Rectal smooth muscle tissue (tissue), 1 donor: Measurements from ENCODE around the gene KNOP1.

Experiments
- H3K27ac ChIP-seq: one replicate; pipeline ENCODE4 v1.7.0; 2013; ENCODE audit warnings: low read depth, low read length, inconsistent platforms
- H3K27me3 ChIP-seq: one replicate; pipeline ENCODE4 v1.7.0; 2013; ENCODE audit warnings: low read length; ENCODE audit not compliant: control insufficient read depth, insufficient read depth
- H3K36me3 ChIP-seq: one replicate; pipeline ENCODE4 v1.7.0; 2013; ENCODE audit warnings: low read length; ENCODE audit not compliant: control insufficient read depth, insufficient read depth
- H3K4me1 ChIP-seq: one replicate; pipeline ENCODE4 v1.7.0; 2013; ENCODE audit warnings: low read length; ENCODE audit not compliant: control insufficient read depth, insufficient read depth
- H3K4me3 ChIP-seq: one replicate; pipeline ENCODE4 v1.7.0; 2013; ENCODE audit warnings: low read length
- H3K9ac ChIP-seq: one replicate; pipeline ENCODE4 v1.7.0; 2013; ENCODE audit warnings: low read length

The KNOP1 gene

DNA sequence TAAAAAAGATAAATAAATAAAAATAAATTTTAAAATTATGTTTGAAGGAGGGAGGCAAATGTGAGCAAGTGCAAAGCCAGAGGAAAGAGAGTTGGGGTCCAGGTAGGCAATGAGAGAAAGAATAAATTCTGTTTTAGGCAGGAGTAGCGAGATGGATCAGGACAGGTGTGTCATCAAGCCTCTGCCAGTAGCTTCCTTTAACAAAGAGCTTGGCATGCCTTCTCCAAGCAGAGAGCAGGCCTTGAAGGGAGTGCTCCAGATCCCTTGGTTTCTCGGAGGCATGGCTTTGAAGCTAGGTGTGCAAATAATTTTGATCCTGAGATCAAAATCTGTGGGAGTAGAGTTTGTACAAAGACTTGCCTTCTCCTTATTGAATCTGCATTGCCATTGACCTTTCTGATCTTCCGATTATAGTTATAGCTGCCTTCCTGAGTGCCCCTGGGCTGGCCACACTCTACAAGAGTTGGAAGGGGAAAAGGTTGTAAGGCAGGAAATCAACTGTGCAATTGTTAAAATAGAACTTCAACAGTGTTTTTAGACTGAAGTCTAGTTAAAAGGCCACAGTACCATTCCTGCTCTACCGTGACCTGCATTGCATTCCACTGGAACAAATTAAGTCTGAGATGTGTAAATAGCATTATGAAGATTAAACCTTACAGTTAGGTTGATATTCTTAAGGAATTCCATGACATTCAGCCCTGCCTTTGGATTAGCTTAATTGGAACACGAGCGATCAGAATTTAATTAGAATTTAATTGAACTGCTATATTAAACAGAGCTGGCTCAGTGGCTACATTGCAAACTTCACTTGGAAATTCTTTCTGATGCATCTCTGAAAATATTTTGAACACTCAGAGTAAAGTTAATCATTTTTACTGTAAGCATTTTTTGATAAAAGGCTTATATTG lies 33.7 kb upstream of the KNOP1 start:
- H3K4me1 ChIP-seq = no peaks in the 10 kb centered on the region
- no peaks in the 10 kb centered on the region for H3K36me3 ChIP-seq
- H3K27me3 ChIP-seq = no peaks in the 10 kb centered on the region
- no peak overlapping the region for H3K4me3 ChIP-seq
- no peak overlapping the region for H3K27ac ChIP-seq
- H3K9ac ChIP-seq = no peak overlapping the region

DNA sequence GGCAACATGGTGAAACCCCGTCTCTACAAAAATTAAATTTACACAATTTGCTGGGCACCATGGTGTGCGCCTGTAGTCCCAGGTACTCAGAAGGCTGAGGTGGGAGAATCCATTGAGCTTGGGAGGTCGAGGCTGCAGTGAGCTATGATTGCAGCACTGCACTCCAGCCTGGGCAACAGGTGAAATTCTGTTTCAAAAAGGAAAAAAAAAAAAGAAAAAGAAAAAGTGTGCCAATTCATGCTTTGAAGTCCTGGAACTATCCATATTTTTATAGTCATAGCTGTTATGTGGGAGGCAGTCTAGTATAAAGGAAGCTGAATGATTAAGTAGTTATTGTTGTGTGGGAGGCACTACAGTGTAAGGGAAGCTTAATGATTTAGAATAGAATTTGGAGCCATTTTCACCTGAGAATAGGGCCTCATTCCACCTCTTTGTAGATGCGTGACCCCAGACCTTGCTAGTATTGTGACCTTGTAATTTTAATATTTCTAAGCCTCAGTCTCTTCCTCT lies 31.6 kb upstream of the KNOP1 start:
- Histone ChIP-seq H3K4me3 (no peak overlapping the region), H3K4me1 (no peaks in the 10 kb centered on the region), H3K27ac (no peak overlapping the region), H3K9ac (no peak overlapping the region), H3K36me3 (no peaks in the 10 kb centered on the region), H3K27me3 (no peaks in the 10 kb centered on the region)

DNA sequence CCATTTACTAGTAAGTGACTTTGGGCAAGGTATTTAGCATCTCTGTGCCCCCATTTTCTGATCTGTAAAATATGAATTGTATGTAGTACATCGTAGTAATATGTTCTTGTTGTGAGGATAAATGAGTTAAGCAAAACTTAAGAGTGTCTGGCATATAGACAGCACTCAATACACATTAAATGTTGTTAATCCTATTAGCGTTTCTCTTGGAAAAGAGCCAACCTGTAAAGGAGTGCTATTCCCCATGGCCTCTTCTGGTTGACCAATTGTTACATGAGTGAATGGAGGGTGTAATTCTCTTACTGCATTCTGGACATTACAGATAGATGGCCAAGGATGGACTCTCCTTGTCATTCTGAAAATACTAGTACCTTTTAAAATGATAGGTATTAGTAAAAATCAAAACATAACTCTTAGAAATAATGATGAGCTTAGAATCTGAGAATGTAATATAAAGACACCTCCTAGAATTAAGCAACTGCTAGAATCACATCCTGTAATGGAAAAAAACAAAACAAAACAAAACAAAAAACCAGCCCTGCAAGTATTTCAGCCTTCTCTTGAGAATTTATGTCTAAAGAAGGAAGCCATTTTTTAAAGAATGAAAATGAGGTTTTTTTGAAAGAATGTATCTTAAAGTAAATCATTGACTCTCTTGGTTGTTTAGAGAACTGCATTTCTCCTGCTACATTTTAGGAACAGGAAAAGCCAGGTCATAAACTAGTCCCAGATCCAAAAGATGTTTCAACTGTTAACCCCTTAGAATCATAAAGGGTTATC lies 30.6 kb upstream of the KNOP1 start:
- Histone ChIP-seq H3K27me3 (no peaks in the 10 kb centered on the region), H3K9ac (no peak overlapping the region), H3K36me3 (no peaks in the 10 kb centered on the region), H3K4me3 (no peak overlapping the region), H3K4me1 (no peaks in the 10 kb centered on the region), H3K27ac (no peak overlapping the region)

DNA sequence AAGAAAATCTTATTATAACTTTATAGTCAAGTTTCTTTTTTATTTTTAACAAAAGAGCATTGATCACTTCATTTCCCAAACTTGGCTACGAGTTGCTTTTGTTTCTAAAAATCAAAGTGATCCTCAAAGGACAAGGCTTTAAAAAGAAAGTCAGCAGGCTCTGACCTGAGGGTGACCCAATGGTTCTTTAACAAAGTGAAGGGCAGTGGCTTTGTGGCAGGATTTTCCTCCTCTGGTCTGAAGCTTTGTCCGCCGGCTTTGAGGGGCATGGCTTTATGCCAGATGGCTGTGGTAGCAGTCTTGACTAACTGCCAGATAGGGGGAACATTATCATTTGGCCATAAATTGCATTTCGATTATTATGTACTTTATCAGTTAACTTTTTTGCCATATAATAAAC lies 28.5 kb upstream of the KNOP1 start:
- H3K36me3 ChIP-seq = no peaks in the 10 kb centered on the region
- H3K27me3 ChIP-seq = no peaks in the 10 kb centered on the region
- no peak overlapping the region for H3K27ac ChIP-seq
- no peak overlapping the region for H3K9ac ChIP-seq
- H3K4me1 ChIP-seq = no peaks in the 10 kb centered on the region
- no peak overlapping the region for H3K4me3 ChIP-seq

DNA sequence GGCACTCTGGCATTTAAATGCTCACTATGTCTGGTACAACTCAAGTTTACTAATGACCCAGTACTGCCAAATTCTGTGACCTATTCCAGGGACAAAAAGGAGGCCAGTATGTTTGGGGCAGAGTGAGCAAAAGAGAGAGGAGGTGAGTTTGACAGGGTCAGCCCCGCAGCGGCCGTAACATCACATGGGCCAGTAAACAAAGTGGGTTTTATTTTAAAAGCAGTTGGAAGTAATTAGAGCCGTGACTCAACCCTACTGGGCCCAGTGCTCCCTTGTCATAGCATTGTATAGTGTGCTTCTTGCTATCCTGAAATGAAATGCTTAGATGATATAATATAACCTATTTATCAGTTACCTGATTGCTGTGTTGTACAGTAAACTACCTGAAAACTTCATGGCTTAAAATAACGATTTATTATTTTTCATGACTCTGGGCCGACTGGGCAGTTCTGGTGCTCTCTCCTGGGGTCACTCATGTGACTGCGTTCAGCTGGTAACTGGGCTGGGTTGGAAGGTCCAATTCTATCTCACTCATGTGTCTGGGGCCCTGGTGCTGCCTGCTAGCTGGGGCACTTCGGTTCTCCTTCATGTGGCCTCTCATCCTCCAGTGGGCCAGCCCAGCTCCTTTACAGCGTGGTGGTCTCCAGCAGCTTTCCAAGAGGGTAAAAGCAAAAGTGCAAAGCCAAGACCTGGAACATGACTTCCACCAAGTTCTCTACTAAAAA lies 27.4 kb upstream of the KNOP1 start:
- no peak overlapping the region for H3K4me3 ChIP-seq
- H3K27ac ChIP-seq = no peak overlapping the region
- H3K27me3 ChIP-seq = no peaks in the 10 kb centered on the region
- no peak overlapping the region for H3K9ac ChIP-seq
- no peaks in the 10 kb centered on the region for H3K4me1 ChIP-seq
- no peaks in the 10 kb centered on the region for H3K36me3 ChIP-seq

DNA sequence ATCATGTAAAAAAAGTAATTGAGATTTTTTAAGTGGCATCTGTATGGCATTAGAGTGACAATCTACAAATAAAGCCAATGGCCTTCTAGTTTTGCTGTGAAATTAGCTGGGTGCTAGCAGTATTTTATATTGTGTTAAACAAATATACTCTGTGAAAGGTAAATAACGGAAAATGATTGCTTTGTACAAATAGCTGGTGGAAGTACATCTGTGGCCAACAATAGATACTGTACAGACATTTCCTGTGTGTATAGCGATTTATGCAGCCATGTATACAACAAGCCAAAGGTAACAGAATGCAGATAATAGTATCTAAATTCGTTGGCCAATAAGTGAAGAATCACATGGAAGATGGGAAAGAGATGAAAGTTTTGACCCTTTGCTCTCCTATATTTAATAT lies 26.6 kb upstream of the KNOP1 start:
- Histone ChIP-seq H3K27me3 (no peaks in the 10 kb centered on the region), H3K4me1 (no peaks in the 10 kb centered on the region), H3K9ac (no peak overlapping the region), H3K36me3 (no peaks in the 10 kb centered on the region), H3K4me3 (no peak overlapping the region), H3K27ac (no peak overlapping the region)

DNA sequence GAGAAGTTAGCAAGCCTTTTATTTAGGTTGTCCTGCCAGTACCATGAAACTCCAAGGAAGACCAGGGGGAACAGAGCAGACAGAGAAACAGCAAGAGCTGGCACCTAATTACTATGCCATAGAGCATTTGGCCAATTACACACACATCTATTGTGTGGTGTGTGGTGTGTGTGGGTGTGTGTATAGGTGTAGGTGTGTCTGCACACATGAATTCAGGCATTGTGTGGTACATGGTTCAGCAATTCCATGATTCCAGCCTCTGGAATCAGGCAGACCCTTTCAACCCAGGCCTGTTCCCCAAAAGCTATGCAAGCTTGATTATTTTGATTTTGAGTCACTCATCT lies 25.8 kb upstream of the KNOP1 start:
- H3K36me3 ChIP-seq = no peaks in the 10 kb centered on the region
- H3K27ac ChIP-seq = no peak overlapping the region
- H3K4me3 ChIP-seq = no peak overlapping the region
- no peaks in the 10 kb centered on the region for H3K4me1 ChIP-seq
- no peaks in the 10 kb centered on the region for H3K27me3 ChIP-seq
- H3K9ac ChIP-seq = no peak overlapping the region

DNA sequence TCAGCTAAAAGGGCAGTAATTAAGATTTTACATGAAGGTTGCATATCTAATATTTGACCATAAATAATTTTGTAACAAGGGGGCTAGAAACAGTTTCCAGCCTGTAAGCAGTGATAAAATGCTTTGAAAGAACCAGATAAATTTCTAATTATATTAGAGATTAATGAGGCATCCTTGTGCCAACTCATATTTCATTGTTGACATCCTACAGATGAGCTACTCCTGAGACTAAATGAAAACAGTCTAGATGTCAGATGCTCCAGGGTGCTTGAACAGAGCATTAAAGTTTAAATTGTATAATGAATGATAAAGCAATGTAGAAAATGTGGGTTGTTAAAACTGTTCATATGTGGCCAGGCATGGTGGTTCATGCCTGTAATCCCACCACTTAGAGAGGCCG lies 23.3 kb upstream of the KNOP1 start:
- no peak overlapping the region for H3K9ac ChIP-seq
- H3K27ac ChIP-seq = no peak overlapping the region
- no peaks in the 10 kb centered on the region for H3K4me1 ChIP-seq

DNA sequence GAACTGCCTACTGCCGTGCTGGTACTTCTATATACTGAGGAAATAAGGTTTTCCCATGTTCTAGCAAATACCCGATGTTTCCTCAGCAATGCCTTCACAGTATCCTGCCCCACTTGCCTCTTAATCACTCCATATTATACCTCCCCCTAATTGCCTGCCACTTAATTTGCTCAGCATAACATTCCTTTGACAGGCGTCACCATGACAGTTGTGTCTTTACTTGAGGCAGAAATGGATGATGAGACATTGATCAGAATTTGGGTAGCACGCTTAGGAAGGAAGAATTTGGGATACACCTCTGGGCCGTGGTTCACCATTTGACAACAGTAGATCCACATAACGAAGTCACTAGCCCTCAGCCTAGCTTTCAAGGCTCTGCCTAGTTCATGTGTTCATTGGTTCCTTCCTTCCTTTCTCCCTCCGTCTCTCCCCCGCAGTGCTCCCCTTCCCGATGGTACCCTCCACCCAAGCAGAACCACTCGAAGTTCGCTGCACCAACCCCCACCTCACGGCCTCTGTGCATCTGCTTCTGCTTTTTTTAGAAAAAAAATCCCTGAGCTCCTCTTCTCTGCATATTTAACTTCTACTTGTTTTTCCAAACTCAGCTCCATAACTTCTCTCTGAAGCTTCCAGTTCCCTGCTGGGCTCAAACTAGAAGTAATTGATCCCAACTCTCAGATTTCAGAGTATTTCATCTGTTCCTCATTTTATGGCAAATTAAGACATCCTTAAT lies 19.4 kb upstream of the KNOP1 start:
- H3K9ac ChIP-seq = no peak overlapping the region
- no peaks in the 10 kb centered on the region for H3K4me1 ChIP-seq
- no peaks in the 10 kb centered on the region for H3K36me3 ChIP-seq
- H3K4me3 ChIP-seq = no peak overlapping the region
- H3K27ac ChIP-seq = no peak overlapping the region
- H3K27me3 ChIP-seq = no peaks in the 10 kb centered on the region

More for the DNA sequence above, 23.3 kb upstream of the KNOP1 start:
- no peak overlapping the region for H3K4me3 ChIP-seq
- H3K36me3 ChIP-seq = no peaks in the 10 kb centered on the region
- no peaks in the 10 kb centered on the region for H3K27me3 ChIP-seq

DNA sequence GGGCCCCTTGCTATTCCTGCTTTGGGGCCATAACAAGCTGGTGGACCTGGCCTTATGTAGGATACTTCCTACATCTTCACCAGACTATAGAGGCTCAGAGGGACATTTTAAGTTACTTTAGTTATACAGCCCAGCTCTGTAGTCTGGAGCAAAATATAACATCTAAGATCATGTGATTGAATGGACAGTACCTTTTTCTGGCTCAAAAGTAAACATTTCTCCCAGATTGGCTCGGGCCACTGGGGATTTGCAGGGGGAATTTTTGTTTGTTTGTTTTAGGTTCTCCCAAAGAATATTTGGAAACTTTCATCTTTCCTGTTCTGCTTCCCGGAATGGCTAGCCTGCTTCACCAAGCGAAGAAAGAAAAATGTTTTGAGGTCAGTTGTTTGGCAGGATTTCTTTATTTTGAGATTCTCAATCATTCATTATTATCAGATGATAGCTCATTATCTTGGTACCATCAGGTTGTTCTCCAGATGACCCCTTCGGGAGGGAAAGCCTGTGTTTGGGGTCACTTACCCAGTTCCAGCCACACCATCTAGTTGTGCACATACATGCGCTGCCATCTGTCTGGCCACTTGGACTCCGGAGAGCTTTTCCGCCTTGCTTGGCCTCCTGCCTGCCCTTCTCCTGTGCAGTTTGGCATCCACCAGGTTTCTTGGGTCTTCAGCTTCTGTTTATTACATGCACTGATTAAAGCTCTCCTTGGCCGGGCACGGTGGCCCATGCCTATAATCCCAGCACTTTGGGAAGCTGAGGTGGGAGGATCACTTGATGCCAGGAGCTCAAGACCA lies 17.2 kb upstream of the KNOP1 start:
- H3K4me3 ChIP-seq = no peak overlapping the region
- no peaks in the 10 kb centered on the region for H3K4me1 ChIP-seq
- H3K27ac ChIP-seq = no peak overlapping the region
- no peak overlapping the region for H3K9ac ChIP-seq
- H3K27me3 ChIP-seq = no peaks in the 10 kb centered on the region
- H3K36me3 ChIP-seq = no peaks in the 10 kb centered on the region

DNA sequence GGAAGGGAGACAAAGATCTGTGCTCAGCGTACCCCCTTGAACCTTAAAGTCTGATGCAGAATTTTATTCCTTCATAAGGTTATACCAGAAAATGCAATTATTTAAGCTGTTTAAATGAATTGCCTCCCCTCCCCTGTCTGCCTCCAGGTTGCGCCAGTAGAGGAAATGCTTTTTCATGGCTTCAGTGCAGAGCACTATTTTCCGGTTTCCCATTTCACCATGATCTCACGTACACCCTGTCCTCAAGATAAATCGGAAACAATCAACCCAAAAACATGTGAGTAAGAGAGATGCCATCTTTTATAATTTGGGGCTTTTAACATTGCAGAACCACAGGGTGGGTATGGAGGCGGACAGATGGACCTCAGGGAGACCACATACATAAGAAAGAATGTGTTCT lies 15.5 kb upstream of the KNOP1 start:
- no peaks in the 10 kb centered on the region for H3K27me3 ChIP-seq
- no peak overlapping the region for H3K4me3 ChIP-seq
- no peaks in the 10 kb centered on the region for H3K4me1 ChIP-seq
- no peak overlapping the region for H3K27ac ChIP-seq
- no peaks in the 10 kb centered on the region for H3K36me3 ChIP-seq
- H3K9ac ChIP-seq = no peak overlapping the region
